RWPE2 (cell line): ENCODE measurements around the gene ACR.

ENCODE experiments used
- ATAC-seq: fragments of 200-7000 bp; cut with Tn5 transposase; 3 replicates; pipeline ENCODE4 v1.9.1; 2021; ENCODE audit warnings: low read depth
- DNase-seq: peaks from one replicate; pipeline ENCODE4 v3.0.0-alpha.2; 2020; ENCODE audit warnings: low spot score
- H3K27ac ChIP-seq: fragments of 450-650 bp; 2 replicates; pipeline ENCODE4 v1.5.1; 2017; ENCODE audit warnings: mild to moderate bottlenecking; ENCODE audit not compliant: poor library complexity, severe bottlenecking
- H3K27me3 ChIP-seq: fragments of 250-450 bp; sonication (Bioruptor Pico); 2 replicates; pipeline ENCODE4 v1.5.1; 2021; ENCODE audit warnings: mild to moderate bottlenecking, moderate library complexity; ENCODE audit not compliant: insufficient read depth, poor library complexity, severe bottlenecking
- H3K36me3 ChIP-seq: fragments of 250-450 bp; sonication (Bioruptor Pico); 2 replicates; pipeline ENCODE4 v1.5.1; 2020; ENCODE audit warnings: low read depth, mild to moderate bottlenecking, moderate library complexity
- H3K4me1 ChIP-seq: fragments of 250-450 bp; sonication (Bioruptor Pico); 2 replicates; pipeline ENCODE4 v1.5.1; 2021; ENCODE audit warnings: mild to moderate bottlenecking, moderate library complexity; ENCODE audit not compliant: insufficient read depth, poor library complexity, severe bottlenecking
- H3K4me3 ChIP-seq: fragments of 250-450 bp; sonication (Bioruptor Pico); 2 replicates; pipeline ENCODE4 v1.5.1; 2021; ENCODE audit warnings: mild to moderate bottlenecking, moderate library complexity; ENCODE audit not compliant: severe bottlenecking
- H3K9me3 ChIP-seq: fragments of 250-450 bp; sonication (Bioruptor Pico); 2 replicates; pipeline ENCODE4 v1.5.1; 2021; ENCODE audit warnings: mild to moderate bottlenecking, moderate library complexity; ENCODE audit not compliant: severe bottlenecking
- CTCF ChIP-seq: fragments of 450-650 bp; IDR thresholded peaks from one replicate; pipeline ENCODE4 v1.5.1; 2017; ENCODE audit warnings: mild to moderate bottlenecking, moderate library complexity; ENCODE audit not compliant: poor library complexity, severe bottlenecking

ACR gene

GRCh38 chr22:50713571-50714056, 24.4 kb upstream of the ACR start:
- no peaks in the 10 kb centered on the region for H3K27me3 ChIP-seq
- no peak for ATAC-seq
- H3K36me3 ChIP-seq = no peaks in the 10 kb centered on the region
- no peak for TF ChIP-seq CTCF
- H3K4me1 ChIP-seq = no peaks in the 10 kb centered on the region
- peak; percentile 22 for DNase-seq
- H3K4me3 ChIP-seq = no peak overlapping the region
- no peaks in the 10 kb centered on the region for H3K9me3 ChIP-seq
- no peak overlapping the region for H3K27ac ChIP-seq

- no peaks in the 10 kb centered on the region for H3K36me3 ChIP-seq
- no peaks in the 10 kb centered on the region for H3K4me1 ChIP-seq
- no peak for DNase-seq
- no peak for TF ChIP-seq CTCF
- no peak overlapping the region for H3K4me3 ChIP-seq
- no peaks in the 10 kb centered on the region for H3K27me3 ChIP-seq
- no peak overlapping the region for H3K27ac ChIP-seq
- no peak for ATAC-seq
- H3K9me3 ChIP-seq = no peaks in the 10 kb centered on the region
Measured at GRCh38 chr22:50714150-50714549, 23.9 kb upstream of the ACR start.

- H3K9me3 ChIP-seq = no peaks in the 10 kb centered on the region
- ATAC-seq = no peak
- no peaks in the 10 kb centered on the region for H3K36me3 ChIP-seq
- H3K4me1 ChIP-seq = no peaks in the 10 kb centered on the region
- H3K4me3 ChIP-seq = no peak overlapping the region
- H3K27me3 ChIP-seq = no peaks in the 10 kb centered on the region
- no peak for TF ChIP-seq CTCF
- H3K27ac ChIP-seq = no peak overlapping the region
- no peak for DNase-seq
Measured at GRCh38 chr22:50714631-50715179, 23.3 kb upstream of the ACR start.

- no peak for TF ChIP-seq CTCF
- no peak overlapping the region for H3K4me3 ChIP-seq
- H3K9me3 ChIP-seq = no peaks in the 10 kb centered on the region
- ATAC-seq (no peak), DNase-seq (no peak)
- no peaks in the 10 kb centered on the region for H3K27me3 ChIP-seq
- no peaks in the 10 kb centered on the region for H3K36me3 ChIP-seq
- H3K27ac ChIP-seq = no peak overlapping the region
- no peaks in the 10 kb centered on the region for H3K4me1 ChIP-seq
Measured at GRCh38 chr22:50715250-50715649, 22.8 kb upstream of the ACR start.

GRCh38 chr22:50715776-50716175, 22.2 kb upstream of the ACR start:
- DNase-seq (no peak), ATAC-seq (no peak)
- no peaks in the 10 kb centered on the region for H3K27me3 ChIP-seq
- H3K4me3 ChIP-seq = no peak overlapping the region
- H3K4me1 ChIP-seq = no peaks in the 10 kb centered on the region
- H3K9me3 ChIP-seq = no peaks in the 10 kb centered on the region
- H3K36me3 ChIP-seq = no peaks in the 10 kb centered on the region
- no peak for TF ChIP-seq CTCF
- H3K27ac ChIP-seq = no peak overlapping the region
